Measurements from ENCODE around the gene COMMD10.
A peak's percentile ranks its signal among the peaks of the same experiment; 100 is the strongest.

Gene COMMD10

GRCh38 chr5:116137544-116138378, 52.9 kb downstream of the COMMD10 start:
- TF ChIP-seq, protein P1, sequence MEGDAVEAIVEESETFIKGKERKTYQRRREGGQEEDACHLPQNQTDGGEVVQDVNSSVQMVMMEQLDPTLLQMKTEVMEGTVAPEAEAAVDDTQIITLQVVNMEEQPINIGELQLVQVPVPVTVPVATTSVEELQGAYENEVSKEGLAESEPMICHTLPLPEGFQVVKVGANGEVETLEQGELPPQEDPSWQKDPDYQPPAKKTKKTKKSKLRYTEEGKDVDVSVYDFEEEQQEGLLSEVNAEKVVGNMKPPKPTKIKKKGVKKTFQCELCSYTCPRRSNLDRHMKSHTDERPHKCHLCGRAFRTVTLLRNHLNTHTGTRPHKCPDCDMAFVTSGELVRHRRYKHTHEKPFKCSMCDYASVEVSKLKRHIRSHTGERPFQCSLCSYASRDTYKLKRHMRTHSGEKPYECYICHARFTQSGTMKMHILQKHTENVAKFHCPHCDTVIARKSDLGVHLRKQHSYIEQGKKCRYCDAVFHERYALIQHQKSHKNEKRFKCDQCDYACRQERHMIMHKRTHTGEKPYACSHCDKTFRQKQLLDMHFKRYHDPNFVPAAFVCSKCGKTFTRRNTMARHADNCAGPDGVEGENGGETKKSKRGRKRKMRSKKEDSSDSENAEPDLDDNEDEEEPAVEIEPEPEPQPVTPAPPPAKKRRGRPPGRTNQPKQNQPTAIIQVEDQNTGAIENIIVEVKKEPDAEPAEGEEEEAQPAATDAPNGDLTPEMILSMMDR (IDR thresholded peaks at IDR 0.05; ENCODE audit: low read depth, low read length) = peak; percentile 49
- TF ChIP-seq MYC (IDR thresholded peaks at IDR 0.05; ENCODE audit: low read depth, low read length) (no peak), POLR2A (IDR thresholded peaks at IDR 0.05; ENCODE audit: extremely low read depth, insufficient read length) (no peak), MAX (IDR thresholded peaks at IDR 0.05; ENCODE audit: low read depth, low read length) (no peak)
- H3K4me3 ChIP-seq (ENCODE audit: low read depth, low read length) = no peak overlapping the region
- DNase-seq (ENCODE audit: low read depth) = peak; percentile 59

DNA sequence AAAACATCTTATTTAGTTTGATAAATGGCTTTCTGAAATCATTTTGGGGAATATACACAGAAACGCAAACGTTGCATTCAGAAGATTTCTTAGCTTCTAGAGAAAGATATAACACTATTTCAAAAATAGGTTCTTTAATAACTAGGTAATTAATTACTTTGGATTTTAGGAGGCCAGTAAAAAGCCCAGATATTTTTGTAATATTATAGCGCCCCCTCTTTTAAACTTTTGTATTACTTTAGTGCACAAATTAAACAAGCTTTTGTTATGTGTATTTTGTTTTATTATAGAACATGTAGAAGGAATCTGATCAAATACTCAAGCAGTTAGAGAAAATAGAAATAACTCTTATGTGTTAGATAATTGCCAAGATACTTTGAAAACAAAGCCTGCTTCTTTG, 57.7 kb downstream of the COMMD10 start:
- no peak for DNase-seq (ENCODE audit: low read depth)
- TF ChIP-seq POLR2A (IDR thresholded peaks at IDR 0.05; ENCODE audit: extremely low read depth, insufficient read length) (no peak), MAX (IDR thresholded peaks at IDR 0.05; ENCODE audit: low read depth, low read length) (no peak), MYC (IDR thresholded peaks at IDR 0.05; ENCODE audit: low read depth, low read length) (no peak)
- TF ChIP-seq, protein P1 (IDR thresholded peaks at IDR 0.05; ENCODE audit: low read depth, low read length) = no peak
- no peak overlapping the region for H3K4me3 ChIP-seq (ENCODE audit: low read depth, low read length)

- DNase-seq (ENCODE audit: low read depth) = no peak
- H3K4me3 ChIP-seq (ENCODE audit: low read depth, low read length) = no peak overlapping the region
- TF ChIP-seq, protein P1 (IDR thresholded peaks at IDR 0.05; ENCODE audit: low read depth, low read length) = no peak
These were observed 59.3 kb downstream of the COMMD10 start for GRCh38 chr5:116144103-116144502.

DNA sequence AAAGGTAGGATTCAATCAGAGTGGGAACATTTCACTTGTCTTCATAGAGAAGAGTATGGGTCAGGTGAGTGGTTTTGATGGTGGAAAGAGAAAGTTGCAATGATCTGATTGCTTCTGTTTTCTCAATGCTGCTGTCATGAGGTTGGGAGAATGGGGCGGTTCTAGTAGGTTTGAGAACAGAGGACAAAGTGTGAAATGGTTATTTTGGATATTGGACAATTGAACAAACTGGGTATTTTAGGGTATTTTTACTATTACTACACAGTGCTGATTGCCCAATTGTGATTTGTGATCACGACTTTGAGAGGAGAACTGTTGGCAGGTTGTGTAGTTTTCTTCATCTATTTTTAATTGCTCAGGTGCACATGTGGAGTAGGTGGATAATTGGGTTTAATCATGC, 60.2 kb downstream of the COMMD10 start:
- no peak overlapping the region for H3K4me3 ChIP-seq (ENCODE audit: low read depth, low read length)
- no peak for DNase-seq (ENCODE audit: low read depth)
- TF ChIP-seq MYC (IDR thresholded peaks at IDR 0.05; ENCODE audit: low read depth, low read length) = no peak
- no peak for TF ChIP-seq MAX (IDR thresholded peaks at IDR 0.05; ENCODE audit: low read depth, low read length)
- TF ChIP-seq, protein P1 (IDR thresholded peaks at IDR 0.05; ENCODE audit: low read depth, low read length) = no peak
- TF ChIP-seq POLR2A (IDR thresholded peaks at IDR 0.05; ENCODE audit: extremely low read depth, insufficient read length) = no peak

DNA sequence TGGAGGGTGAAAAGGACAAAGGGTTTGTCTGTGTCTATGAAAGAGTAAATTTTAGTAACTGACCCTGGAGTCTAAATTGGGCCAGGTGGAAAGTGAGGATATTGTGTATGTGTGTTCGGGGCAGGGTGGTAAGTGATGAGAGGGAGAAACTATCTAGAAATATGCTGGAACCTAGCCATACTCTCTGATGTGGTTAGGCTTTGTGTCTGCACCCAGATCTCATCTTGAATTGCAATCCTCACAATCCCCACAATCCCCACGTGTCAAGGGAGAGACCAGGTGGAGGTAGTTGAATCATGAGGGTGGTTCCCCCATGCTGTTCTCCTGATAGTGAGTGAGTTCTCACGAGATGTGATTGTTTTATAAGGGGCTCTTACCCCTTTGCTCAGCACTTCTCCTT, 60.6 kb downstream of the COMMD10 start:
- no peak for DNase-seq (ENCODE audit: low read depth)
- TF ChIP-seq, protein P1 (IDR thresholded peaks at IDR 0.05; ENCODE audit: low read depth, low read length) = no peak
- TF ChIP-seq MYC (IDR thresholded peaks at IDR 0.05; ENCODE audit: low read depth, low read length) = no peak
- no peak for TF ChIP-seq MAX (IDR thresholded peaks at IDR 0.05; ENCODE audit: low read depth, low read length)
- TF ChIP-seq POLR2A (IDR thresholded peaks at IDR 0.05; ENCODE audit: extremely low read depth, insufficient read length) = no peak
- no peak overlapping the region for H3K4me3 ChIP-seq (ENCODE audit: low read depth, low read length)
